Right renal pelvis (tissue), 4 donors: ENCODE data around the gene TMTC4. TPM values are rescaled to one million over a fixed set of nuclear protein-coding genes. Genes with fewer than 3 reads are reported as not detected.
"Not testable (repeated sequence)": the region's sequence is repeated elsewhere in the genome, so short reads cannot be mapped to it uniquely, and the experiment has no call there.

Experiments
- DNase-seq, 4 donors: peaks; one replicate each; pipeline ENCODE4 v3.0.0-alpha.2; 2013; ENCODE audit warnings: low read depth in 4 of 4, low spot score in 3 of 4, missing footprints in 1 of 4
- polyA plus RNA-seq, 4 donors: library from polyadenylated mRNA; unstranded; fragments of 120-200 nt; gene quantifications; one replicate each; pipeline ENCODE4 v1.2.1, GENCODE V29; 2013; ENCODE audit not compliant: insufficient read length in 4 of 4

The TMTC4 gene
- polyA plus RNA-seq, 4 donors, result 33.1 to 43.2 (median 38.7) TPM

DNA sequence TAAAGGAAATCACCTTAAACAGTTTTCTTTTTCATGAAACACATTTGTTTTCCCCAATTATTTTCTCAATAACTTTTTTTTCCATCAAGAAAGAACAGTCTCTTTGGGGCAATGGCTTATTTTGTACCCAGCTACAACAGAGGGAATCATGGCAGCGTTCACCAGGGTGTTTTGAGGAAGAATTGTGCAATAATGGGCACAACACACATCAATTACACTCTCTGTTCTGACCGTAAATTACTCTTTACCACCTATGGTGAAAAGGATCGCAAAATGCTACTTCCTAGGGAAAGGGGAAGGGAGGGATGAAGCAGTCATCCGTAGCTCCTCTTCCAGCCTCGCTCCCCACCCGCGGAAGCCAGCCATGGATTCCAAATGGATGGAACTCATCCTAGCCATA, 38.6 kb downstream of the TMTC4 start:
- DNase-seq, result no peak

DNA sequence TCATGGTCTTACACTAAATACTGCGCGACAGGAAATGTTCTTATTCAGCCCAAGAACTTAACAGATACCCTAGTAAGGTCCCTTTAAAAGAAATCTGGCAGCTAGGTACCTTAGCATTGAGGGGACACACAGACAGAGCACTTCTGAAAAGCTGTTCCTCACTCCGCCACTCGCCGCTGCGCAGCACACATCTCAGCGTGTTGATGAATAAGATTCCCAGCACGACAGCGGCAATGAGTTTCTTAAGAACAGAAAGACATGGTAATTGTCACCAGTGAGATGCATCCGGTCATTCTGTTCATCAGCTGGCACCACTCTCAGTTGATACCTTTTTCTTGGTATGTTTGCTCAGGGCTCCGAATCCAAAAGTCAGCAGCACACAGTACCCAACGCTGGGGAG, 39.9 kb downstream of the TMTC4 start:
- DNase-seq, result no peak

DNA sequence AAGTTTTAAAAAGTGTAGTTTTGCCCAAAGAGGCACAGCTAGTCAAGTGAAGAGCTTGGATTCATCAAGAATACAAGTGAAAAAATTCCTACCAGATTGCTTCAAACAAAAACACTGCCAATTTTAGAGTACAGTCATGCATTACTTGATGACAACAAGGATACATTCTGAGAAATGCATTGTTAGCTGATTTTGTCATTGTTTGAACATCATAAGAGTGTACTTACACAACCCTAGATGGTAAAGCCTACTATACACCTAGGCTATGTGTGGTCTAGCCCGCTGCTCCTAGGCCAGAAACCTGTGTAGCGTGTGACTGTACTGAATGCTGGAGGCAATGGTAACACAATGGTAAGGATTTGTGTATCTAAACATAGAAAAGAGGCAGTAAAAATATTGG, 41.1 kb downstream of the TMTC4 start:
- DNase-seq, result no peak

DNA sequence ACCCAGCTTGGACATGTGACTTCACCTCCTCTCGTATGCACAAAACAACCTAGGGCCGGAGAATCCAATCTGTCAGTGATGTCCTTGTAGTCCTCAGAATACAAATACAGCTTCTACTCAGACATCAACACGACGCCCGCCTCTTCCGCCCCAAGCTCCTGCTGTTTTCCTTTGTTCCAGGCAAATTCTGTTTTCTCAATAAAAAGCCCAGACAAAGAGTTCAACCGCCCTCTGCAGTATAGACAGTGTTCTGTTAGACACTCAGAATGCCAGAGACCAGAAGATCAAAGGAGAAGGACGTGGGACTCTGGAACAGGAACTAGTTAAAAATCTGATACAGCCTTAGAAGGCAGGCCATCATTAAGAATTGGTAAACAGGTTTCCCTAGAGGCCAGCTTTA, 44.0 kb downstream of the TMTC4 start:
- DNase-seq, result no peak

DNA sequence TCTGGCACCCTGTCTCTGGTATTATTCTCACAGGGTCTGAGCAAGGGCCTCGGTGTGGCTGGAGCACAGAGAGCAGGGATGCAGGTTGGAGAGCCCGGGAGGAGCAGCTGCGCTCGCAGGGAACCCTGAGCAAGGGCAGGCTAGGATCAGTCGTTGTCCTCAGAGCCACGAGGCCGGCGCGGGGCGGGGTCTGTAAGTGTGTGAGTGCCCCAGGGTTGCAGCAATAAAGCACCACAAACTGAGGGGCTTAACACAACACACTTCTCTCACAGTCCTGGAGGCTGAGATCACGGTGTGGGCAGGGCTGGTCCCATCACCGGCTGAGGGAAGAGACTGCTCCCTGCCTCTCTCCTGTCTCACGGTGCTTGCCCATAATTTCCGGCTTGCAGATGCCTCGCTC, 47.5 kb downstream of the TMTC4 start:
- no peak for DNase-seq

DNA sequence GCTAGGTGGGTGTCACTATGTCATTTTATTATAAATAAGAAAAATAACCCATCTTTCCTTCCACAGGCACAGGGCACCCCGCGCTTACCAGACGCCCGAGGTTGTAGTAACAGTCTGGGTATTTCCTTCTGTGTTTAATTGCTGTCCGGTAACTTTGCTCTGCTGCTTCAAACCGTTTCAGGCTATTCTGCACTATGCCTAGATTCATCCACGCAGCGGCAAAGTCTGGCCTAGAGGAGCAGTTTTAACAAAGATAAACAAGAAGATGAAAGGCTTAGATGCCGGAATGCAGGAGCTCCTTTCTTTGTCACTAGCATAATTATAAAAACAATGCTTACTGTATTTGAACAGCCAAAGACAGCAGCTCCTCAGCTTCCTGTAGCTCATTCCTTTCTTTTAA, 49.1 kb downstream of the TMTC4 start:
- DNase-seq, result no peak

DNA sequence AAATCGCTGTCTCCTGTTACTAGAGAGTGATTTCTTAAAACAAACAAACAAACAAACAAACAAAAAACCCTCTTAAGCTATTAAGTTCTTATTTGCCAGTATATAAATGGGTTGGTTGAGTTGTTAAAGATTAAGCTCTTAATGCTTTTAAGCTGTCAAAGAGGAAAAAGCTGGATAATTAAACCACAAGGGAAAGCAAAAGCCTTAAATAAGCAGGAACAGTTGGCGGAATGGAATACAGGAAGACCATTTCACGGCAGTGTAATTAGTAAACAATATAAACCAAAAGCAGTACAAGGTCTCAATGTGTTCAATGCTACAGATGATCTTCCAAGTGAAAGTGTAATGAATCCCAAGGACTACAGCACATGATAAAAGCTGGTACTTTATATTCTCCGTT, 53.8 kb downstream of the TMTC4 start:
- no peak for DNase-seq

DNA sequence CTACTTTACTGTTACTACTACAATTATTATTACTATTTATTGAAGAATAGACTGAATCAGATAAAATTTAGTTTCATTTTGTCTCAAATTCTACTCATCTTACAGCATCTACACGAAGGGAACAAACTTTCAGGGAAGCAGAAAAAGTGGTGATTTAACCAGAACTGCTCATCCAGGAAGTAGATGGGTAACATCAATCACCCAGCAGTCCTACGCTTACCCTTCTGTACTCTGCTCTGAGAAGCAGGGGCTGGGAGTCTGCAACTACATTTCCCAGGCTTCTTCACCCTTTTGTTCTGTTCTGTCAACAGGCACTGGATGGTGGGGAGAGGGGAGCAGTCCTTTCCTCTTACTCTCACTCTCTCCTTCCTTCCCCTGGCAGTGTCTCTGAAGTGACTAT, 54.7 kb downstream of the TMTC4 start:
- no peak for DNase-seq

DNA sequence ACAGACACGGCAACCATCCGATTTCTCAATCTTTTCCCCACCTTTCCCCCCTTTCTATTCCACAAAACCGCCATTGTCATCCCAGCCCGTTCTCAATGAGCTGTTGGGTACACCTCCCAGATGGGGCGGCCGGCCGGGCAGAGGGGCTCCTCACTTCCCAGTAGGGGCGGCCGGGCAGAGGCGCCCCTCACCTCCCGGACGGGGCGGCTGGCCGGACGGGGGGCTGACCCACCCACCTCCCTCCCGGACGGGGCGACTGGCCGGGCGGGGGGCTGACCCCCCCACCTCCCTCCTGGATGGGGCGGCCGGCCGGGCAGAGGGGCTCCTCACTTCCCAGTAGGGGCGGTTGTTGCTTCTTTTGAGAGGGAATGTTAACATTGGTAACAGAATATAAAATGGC, 55.7 kb downstream of the TMTC4 start:
- DNase-seq, result not testable (repeated sequence)

DNA sequence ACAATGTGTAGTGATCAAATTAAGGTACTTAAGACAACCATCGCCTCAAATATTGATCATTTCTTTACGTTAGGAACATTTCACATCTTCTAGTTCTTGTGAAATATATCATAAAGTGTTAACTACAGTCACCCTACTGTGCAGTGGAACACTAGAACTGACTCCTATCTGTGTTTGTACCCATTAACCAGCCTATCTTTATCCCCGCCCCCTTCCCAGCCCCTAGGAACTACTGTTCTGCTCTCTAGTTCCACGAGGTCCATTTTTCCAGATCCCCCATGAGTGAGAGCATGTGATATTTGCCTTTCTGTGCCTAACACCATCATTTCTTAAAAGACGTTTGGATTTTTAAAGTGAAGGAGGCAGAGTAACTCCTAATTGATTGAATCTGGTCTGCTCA, 61.6 kb downstream of the TMTC4 start:
- DNase-seq, result no peak

DNA sequence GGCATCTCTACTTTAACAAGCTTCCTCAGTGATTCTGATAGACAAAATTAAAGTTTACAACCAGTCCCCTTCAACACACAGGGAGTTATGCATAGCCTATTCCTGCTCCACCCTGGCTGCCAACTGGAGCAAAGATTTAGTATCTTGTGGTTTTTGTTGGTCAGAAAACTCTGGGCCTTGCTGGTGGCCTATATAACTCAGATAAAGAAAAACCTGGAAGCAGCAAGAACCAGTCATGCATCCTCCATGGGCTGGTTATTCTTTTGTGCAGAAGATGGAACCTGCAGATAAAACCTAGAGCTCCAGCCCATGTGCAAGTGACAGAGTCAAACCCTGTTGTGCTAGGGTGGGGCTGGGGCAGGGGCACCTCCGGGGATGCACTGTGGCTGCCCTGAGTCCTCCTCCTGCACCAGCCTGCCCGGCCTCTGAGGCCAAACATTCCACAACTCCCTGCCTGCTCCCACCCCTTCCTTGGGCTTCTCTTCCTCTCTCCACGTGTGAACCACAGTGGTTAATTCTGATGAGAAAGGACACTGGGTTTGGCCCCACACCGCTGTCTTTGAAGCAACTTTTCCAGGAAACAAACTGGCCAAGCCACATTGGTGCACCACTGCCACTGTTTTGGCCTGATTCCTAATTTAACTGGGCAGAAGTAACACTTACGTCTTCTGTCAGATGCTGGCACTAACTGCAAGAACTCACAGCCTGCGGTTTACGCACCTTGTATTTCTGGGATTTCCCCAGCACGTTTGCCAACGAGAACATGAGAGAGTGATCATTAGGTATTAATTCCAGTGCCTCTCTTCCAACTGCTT, 62.7 kb downstream of the TMTC4 start:
- DNase-seq, result no peak

DNA sequence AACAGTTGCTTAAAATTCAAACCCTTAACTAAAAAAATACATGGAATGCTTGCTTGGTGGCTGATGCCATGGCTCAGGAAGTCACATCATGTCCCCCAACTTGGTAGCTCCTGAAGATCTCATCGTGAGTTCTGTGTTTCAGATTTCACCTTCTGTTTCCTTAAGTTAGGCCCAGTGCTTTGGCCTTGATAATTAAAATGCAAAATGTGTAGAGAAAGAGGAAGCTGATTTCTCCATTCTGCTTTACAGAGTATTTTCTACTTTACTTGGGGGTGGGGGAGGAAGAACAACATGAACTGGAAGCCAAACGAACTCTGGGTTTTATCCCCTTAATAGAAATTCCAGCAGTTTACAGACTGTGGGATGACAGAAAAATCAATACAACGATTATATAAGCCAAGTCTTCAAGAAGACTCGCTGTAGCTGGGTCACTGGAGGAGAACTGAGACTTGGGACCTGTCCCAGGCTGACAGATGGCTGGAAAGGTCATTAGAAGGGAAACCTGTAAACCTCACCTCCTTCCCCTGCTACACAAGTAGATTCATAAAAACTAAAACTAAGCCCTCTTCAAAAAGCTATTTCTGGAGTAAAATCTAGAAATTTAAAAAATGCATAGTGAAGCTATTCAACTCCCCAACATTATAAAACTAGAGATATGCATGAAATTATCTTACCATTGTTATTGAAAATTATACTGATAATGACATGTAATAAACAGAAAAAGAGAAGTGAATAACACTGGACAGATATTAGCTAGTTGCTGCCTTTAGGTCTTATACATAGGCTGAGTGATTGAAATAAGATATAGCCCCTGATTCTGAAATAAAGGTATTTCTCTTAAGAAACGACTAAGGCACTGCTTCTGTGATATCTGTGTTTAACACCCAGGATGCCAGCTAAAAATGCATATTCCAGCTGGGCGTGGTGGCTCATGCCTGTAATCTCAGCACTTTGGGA, 63.9 kb downstream of the TMTC4 start:
- DNase-seq, result no peak

DNA sequence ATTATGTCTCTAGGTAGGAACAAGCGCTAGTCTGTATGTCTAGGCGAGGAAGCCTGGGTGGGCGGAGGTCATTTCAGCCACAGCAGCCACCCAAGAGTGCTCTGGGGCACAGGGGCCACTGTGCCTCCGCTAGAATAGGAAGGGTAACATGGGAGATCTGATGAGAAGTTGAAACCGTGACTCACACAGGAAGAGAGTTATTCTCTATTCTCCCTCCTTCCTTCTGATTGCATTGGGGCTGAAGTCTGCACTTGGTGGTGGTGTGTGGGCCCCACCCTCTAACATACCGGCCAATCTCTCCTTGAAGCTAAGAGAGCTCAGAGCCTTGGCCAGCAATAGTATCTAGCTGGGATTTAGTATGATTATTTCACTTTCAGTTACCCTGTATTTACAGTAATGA, 65.7 kb downstream of the TMTC4 start:
- no peak for DNase-seq

DNA sequence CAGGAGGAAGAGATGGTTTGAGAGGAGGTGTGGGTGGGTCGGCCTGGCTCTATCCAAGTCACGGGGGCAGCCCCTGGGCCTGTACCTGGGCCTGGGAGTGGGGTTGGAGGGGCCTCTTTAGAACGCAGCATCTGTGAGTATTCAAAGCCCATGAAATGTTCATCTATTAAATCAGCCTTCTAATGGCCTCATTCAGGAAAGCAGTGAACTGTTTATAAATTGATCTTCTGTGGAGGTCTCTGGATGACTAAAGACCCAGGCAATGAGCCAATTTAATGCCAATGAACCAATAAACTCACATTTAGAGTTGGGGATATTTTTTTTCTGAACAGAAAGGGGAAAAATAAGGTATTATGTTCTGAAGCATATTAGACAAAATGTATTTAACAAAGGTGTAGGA, 66.1 kb downstream of the TMTC4 start:
- DNase-seq, result no peak

DNA sequence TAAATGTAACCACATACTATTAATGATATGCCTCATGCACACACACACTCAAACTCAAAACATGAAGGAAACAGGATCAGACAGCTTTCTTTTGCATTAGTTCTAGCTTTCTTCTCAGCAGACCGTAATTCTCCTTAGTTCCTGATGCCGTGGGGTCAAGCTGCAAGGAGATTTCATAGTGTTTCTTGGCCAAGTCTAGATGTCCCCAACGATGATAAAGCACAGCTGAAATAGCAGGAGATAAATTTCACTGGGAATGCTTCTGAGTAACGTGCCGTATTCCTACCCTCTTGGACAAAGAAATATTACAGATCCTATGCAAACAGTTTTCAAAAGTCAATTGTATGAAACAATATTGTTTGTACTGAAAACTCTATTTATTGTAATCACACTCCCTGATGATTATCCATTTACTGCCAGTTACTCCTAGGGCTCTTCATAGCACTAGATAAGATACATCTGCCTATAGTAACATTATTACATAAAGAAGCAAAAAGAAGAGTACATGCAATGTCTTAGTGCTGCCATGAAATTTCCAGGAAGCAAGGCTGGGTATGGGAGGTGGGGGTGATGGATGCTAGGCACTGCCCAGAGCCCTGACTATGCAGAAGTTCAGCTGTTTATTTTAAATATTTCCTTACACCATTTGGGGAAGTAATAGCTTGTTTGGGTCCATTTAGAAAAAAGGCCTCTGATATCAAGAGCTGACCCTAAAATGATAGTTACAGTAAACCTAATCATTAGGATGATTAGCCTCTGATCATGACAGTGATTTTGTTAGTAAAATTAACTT, 69.5 kb downstream of the TMTC4 start:
- peak in 2 of 4 donors; percentile 36 to 59 for DNase-seq

DNA sequence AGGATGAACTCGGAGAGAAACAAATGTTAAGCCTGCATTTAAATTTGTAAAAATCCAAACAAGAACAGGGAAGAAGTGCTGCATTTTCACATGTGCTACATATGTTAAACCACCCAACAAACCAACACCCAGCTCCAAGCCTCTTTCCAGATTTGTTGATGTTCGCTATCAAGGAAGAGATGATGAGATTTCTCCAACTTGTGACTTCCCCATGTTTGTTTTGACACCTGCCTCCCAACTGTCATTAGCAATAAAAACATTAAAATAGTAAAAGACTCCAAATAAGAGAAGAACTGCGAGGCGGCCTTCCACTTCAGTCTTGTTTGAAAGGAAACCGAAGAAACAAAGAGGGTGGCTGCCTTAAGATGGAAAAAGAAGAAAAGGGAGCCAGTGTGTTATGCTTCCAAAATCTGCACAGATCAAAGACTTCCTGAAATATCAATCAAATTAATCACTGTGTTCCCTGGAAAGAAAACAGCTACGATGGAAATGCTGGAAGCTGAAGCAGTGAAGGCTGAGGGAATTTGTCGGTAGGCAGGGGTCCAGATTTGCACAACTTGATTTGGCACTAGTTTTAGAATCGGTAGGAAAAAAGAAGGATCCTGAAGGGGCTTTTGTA, 72.0 kb downstream of the TMTC4 start:
- peak in 2 of 4 donors; percentile 2 to 20 for DNase-seq

DNA sequence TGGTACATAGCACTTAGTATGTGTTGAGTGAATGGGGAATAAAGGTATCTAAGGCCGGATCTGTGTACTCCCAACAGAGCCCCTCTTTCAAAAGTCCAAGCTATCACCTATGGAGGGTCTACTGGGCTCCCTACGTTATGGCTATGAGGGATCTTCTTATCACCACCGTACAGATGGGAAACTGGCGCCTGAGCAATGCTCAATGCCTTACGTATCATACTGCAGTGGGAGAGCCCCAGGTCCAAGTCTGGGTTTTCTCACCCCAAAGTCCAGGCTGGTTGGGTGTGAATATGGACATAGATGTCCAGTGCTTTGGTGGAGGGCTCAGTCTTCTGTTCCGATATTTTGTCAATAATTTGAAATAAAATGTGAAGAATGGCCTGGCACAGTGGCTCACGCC, 72.9 kb downstream of the TMTC4 start:
- DNase-seq, result no peak

DNA sequence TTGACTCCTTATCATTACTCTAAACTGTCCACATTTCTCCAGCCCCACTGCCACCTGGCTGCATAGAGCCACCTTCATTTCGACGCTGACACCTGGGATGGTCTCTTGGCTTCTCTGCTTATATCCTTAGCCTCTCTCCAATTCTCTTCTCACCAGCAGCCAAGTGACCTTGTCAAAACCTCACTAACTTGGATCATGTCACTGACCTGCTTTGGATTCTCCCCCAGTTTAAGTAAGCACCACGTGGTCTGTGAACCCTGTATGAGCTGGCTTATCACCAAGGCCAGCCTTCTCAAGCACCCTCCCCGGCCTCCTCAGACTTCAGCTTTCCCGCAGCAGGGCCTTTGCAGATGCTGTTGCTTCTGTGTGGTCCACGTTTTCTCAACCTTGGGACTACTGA, 73.7 kb downstream of the TMTC4 start:
- DNase-seq, result no peak

DNA sequence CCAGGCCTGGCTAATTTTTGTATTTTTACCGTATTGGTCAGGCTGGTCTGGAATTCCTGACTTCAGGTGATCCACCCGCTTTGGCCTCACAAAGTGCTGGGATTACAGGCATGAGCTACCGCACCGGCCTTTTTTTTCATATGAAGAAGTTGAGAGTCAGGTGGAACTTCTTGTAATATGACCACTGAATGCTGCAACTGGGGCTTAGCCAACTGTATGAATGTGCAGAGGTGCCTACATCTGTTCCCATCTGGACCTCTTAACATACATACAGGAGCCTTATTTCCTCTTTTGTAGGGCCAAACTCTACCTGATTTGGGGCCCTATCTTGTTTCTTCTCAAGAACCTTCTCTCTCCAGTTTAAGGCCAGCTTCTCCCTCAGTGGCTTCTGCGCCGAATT, 74.1 kb downstream of the TMTC4 start:
- DNase-seq, result no peak

DNA sequence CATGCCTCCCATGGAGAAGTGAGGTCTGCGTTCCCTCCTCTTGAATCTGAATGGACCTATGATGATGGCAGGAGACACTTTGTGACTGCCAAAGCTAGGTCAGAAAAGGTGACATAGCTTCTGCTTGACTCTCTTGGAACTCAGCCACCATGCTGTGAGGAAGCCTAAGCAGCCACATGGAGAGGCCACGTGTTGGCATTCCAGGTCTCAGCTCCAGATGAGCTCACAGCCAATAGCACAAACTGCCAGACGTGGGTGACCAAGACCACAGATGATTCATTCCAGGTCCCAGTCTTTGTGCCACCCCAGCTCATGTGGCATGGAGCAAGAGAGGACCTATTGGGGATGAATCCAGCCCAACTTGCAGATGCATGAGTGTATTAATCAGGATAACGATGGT, 77.3 kb downstream of the TMTC4 start:
- DNase-seq, result no peak

DNA sequence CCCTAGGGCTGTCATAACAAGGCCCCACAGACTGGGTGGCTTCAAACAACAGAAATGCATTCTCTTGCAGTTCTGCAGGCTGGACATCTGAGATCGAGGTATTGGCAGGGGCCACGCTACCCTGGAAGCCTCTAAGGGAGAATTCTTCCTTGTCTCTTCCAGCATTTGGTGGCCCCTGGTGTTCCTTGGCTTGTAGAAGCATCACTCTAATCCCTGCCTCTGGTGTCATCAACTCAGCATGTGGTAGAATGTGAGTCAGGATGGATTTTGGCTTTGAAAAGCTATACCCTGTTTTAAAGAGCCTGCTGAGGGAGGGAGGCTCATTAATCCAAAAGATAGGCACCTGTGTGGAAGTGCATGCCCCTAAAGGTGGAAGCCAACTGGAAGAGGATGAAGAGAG, 78.1 kb downstream of the TMTC4 start:
- DNase-seq, result no peak
